ENCODE data around the gene CACNA2D4. TPM values are rescaled to one million over a fixed set of nuclear protein-coding genes. Genes with fewer than 3 reads are reported as not detected.

The CACNA2D4 gene
- total and polyA plus RNA-seq, 4 donors = 0.82 to 2.8 (median 1.3) TPM

GRCh38 chr12:1810931-1811280, 107.5 kb downstream of the CACNA2D4 start:
- H3K9ac ChIP-seq (ENCODE audit: low read depth in 1 of 2, low read length in 2 of 2) = no peak overlapping the region
- H3K36me3 ChIP-seq (ENCODE audit: control insufficient read depth in 4 of 4, insufficient read depth in 3 of 4, low read depth in 1 of 4, low read length in 3 of 4) = no peaks in the 10 kb centered on the region
- H3K27me3 ChIP-seq (ENCODE audit: control insufficient read depth in 4 of 4, insufficient read depth in 4 of 4, low read length in 3 of 4) = no peaks in the 10 kb centered on the region
- no peak for TF ChIP-seq YY1 (IDR thresholded peaks at IDR 0.05)
- no peak for TF ChIP-seq FOXA1 (IDR thresholded peaks at IDR 0.05)
- TF ChIP-seq RAD21 (IDR thresholded peaks at IDR 0.05) = no peak
- TF ChIP-seq JUND (IDR thresholded peaks at IDR 0.05) = no peak
- no peak for TF ChIP-seq RXRA (IDR thresholded peaks at IDR 0.05)
- no peak for TF ChIP-seq ZBTB33 (IDR thresholded peaks at IDR 0.05)
- no peak for TF ChIP-seq EGR1 (IDR thresholded peaks at IDR 0.05; ENCODE audit: low read depth in 2 of 2)
- TF ChIP-seq MAX (IDR thresholded peaks at IDR 0.05) = no peak
- no peak for TF ChIP-seq ATF3 (IDR thresholded peaks at IDR 0.05)
- no peak for TF ChIP-seq NR2F2 (IDR thresholded peaks at IDR 0.05)
- TF ChIP-seq CTCF (IDR thresholded peaks at IDR 0.05; ENCODE audit: low read depth, low read length, missing input control) = no peak
- no peak overlapping the region for H3K4me3 ChIP-seq (ENCODE audit: low read depth in 1 of 3, low read length in 3 of 3)
- WGBS = 89% methylated on average over 10 of the region's 10 CpGs
- no peak for DNase-seq (ENCODE audit: low spot score)
- H3K4me1 ChIP-seq (ENCODE audit: control insufficient read depth in 4 of 4, insufficient read depth in 4 of 4, low read length in 3 of 4) = no peaks in the 10 kb centered on the region
- H3K9me3 ChIP-seq (ENCODE audit: control insufficient read depth in 4 of 4, low read length in 3 of 4) = no peaks in the 10 kb centered on the region
- H3K27ac ChIP-seq (ENCODE audit: low read depth in 1 of 2, low read length in 2 of 2) = no peak overlapping the region

- 93% methylated on average over 21 of the region's 21 CpGs for WGBS
- no peaks in the 10 kb centered on the region for H3K9me3 ChIP-seq (ENCODE audit: control insufficient read depth in 4 of 4, low read length in 3 of 4)
- H3K36me3 ChIP-seq (ENCODE audit: control insufficient read depth in 4 of 4, insufficient read depth in 3 of 4, low read depth in 1 of 4, low read length in 3 of 4) = no peaks in the 10 kb centered on the region
- no peak overlapping the region for H3K9ac ChIP-seq (ENCODE audit: low read depth in 1 of 2, low read length in 2 of 2)
- no peak overlapping the region for H3K27ac ChIP-seq (ENCODE audit: low read depth in 1 of 2, low read length in 2 of 2)
- TF ChIP-seq MAX (IDR thresholded peaks at IDR 0.05) = no peak
- no peaks in the 10 kb centered on the region for H3K27me3 ChIP-seq (ENCODE audit: control insufficient read depth in 4 of 4, insufficient read depth in 4 of 4, low read length in 3 of 4)
- no peak for DNase-seq (ENCODE audit: low spot score)
- no peaks in the 10 kb centered on the region for H3K4me1 ChIP-seq (ENCODE audit: control insufficient read depth in 4 of 4, insufficient read depth in 4 of 4, low read length in 3 of 4)
- no peak overlapping the region for H3K4me3 ChIP-seq (ENCODE audit: low read depth in 1 of 3, low read length in 3 of 3)
Observed at GRCh38 chr12:1810201-1810930, 108.1 kb downstream of the CACNA2D4 start.

GRCh38 chr12:1809591-1810190, 108.8 kb downstream of the CACNA2D4 start:
- DNase-seq (ENCODE audit: low spot score) = no peak

More at GRCh38 chr12:1809591-1810190, 108.8 kb downstream of the CACNA2D4 start:
- H3K27me3 ChIP-seq (ENCODE audit: control insufficient read depth in 4 of 4, insufficient read depth in 4 of 4, low read length in 3 of 4) = no peaks in the 10 kb centered on the region
- H3K9ac ChIP-seq (ENCODE audit: low read depth in 1 of 2, low read length in 2 of 2) = no peak overlapping the region
- no peak overlapping the region for H3K4me3 ChIP-seq (ENCODE audit: low read depth in 1 of 3, low read length in 3 of 3)
- no peak overlapping the region for H3K27ac ChIP-seq (ENCODE audit: low read depth in 1 of 2, low read length in 2 of 2)
- no peaks in the 10 kb centered on the region for H3K4me1 ChIP-seq (ENCODE audit: control insufficient read depth in 4 of 4, insufficient read depth in 4 of 4, low read length in 3 of 4)
- H3K9me3 ChIP-seq (ENCODE audit: control insufficient read depth in 4 of 4, low read length in 3 of 4) = no peaks in the 10 kb centered on the region
- no peaks in the 10 kb centered on the region for H3K36me3 ChIP-seq (ENCODE audit: control insufficient read depth in 4 of 4, insufficient read depth in 3 of 4, low read depth in 1 of 4, low read length in 3 of 4)
- WGBS = 91% methylated on average over 13 of the region's 13 CpGs
- TF ChIP-seq FOXA2 (IDR thresholded peaks at IDR 0.05) = no peak
